Activated CD4-positive, alpha-beta T cell treated with anti-CD3 and anti-CD28 coated beads for 24 hours (primary cell): Measurements from ENCODE around the gene ANKRD40CL.

Source experiments
- DNase-seq, 2 donors: peaks; one replicate each; pipeline ENCODE4 v3.0.0-alpha.2; 2020; ENCODE audit warnings: low read depth in 2 of 2

Gene ANKRD40CL

GRCh38 chr17:50715471-50715870, 51.8 kb downstream of the ANKRD40CL start:
- DNase-seq, result no peak

DNA sequence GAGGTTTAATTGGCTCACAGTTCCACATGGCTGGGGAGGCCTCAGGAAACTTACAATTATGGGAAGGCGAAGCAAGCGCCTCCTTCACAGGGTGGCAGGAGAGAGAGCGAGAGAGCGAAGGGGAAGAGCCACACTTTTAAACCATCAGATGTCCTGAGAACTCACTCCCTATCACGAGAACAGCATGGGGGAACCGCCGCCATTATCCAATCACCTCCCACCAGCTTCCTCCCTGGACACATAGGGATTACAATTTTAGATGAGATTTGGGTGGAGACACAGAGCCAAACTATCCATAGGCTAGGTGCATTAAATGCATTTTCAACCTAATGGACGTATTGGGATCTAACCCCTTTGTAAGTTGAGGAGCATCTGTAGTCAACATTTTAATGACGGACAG, 54.7 kb downstream of the ANKRD40CL start:
- no peak for DNase-seq
